ENCODE measurements around the gene ABLIM1.

The ABLIM1 gene

DNA sequence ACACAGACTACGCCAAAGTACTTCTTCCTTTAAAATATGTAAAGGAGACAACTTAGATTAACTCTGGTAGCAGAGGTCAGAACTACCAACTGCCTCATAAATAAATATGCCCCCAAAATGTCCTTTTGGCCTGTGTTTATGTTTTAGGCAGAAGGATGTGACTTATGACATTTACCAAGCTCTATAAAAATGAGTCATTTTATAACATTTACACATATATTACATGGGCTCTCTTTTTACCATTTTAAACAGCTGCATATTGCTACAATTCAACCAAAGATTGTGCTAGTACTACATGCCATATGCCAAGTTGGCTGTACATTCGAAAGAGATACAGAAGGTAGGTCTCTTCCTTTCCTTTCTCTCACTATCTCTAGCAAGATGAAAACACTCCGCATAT lies 12.4 kb downstream of the ABLIM1 start:
- DNase-seq, result no peak

DNA sequence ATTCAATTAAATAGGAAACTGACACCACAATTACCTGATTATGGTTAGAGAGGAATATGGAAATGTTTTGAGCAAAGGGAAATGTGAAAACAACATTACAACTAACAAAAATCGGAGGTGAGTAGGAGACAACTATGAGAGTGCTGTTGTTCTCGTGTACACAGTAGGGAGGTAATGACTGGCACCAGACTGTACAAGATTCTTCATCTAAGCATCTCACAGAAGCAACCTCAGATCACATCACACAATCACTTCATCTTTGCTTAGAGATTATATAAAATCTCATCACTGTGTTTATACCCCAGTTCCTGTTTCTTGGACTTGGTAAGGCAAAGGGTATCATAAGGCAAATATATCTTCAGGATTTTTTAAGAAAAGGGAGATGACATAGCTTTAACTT lies 14.9 kb downstream of the ABLIM1 start:
- DNase-seq, result no peak

DNA sequence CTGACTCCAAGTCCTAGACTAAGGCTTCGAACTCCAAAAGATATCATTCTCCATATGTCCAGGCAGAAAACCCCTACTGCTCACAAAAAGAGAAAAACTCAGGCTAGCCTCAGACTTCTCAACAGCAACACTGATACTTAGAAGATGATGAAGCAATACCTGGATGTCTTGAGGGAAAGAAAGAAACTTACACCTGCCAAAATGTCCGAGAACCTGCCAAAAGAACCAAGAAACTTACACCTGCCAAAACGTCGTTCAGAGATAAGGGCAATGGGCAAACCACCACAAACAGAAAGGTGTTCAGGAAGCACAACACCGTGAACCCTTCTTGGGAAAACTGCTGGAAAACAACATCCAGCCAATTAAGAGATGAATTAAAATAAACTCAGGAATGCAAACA lies 15.3 kb downstream of the ABLIM1 start:
- DNase-seq, result no peak

DNA sequence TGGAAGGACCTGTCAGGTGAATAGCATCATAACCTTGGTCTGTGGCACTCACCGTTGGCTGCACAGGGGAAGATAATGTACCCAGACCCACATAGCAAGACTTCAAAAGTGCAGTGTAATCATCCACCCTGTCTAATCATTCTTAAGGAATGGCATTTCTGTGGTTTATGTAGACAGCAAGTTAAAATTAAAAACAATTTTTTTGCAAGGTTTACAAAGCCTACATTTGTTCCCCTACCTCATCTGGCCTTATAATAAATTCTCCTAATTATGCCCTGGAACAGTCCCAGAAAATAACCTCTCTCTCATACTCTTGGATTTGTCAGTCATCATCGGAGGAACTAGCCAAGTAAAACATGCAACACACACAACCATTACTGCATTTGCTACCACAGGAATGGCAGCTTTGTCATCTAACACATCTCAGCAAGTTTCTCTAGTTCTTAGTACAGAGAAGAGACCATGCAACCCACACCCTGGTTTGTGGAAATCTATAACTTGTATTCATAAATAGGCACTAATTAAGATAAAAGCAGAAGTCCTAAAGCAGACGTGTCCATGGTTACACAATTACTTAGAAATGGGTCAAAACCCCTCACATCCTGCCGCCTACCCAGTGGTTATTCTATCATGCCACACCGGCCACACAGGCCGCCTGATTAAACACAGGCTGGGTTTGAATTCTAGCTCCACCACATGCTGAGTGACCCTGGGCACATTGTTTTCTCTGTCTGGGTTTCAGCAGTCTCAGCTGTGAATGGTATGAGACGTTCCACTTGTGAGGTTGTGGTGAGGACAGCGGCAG lies 19.1 kb downstream of the ABLIM1 start:
- no peak for DNase-seq

DNA sequence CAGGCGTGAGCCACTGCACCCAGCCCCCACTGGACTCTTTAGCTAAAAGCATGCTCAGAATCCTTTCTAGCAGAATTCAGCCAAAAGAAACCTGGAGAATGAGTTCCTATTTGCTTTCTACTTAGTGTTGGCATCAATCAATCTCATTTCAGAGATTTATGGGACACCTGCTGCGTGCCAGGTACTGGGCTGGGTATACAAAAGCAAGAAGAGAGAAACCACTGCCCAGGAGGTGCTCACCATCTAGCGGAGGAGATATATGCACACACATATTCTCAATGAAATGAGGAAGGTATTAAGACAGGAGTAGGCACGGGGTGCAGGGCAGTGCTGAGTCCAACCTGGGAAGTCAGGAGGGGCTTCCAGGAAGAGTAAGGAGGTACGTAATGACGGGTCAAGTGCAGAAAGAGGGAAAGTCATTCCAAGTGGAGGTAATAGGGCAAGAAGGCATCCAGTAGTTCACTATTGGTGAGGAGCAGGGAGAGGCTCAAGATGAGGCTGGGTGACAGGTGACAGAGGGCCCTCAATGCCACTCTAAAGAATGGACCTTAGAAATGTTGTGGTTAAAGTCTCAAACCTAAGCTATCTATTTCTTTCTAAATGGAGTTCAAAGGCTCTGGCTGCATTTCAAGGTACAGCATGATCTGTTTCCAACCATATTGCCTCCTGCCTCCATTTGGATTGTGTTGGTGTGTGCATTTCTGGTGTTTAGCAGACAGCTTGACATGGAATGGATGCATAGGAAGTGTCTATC lies 22.1 kb downstream of the ABLIM1 start:
- DNase-seq, result no peak

DNA sequence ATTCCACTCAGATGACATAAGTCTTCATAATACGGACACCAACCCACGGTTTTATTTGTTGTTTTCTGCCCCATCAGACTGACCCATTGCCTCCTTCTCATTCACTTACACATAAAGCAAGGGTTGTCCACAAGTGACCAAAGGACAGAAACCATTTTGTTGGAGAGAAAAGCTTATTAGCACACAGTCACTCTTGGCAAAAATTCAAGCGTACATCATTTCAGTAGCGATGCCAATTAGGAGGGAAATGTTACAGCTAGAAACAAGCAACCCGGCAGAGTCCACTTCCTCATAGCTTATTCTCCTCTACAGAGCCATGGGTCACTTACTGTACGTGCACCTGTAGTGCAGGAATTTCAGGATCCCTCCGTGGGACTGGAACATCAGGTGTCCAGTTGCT lies 23.0 kb downstream of the ABLIM1 start:
- no peak for DNase-seq

DNA sequence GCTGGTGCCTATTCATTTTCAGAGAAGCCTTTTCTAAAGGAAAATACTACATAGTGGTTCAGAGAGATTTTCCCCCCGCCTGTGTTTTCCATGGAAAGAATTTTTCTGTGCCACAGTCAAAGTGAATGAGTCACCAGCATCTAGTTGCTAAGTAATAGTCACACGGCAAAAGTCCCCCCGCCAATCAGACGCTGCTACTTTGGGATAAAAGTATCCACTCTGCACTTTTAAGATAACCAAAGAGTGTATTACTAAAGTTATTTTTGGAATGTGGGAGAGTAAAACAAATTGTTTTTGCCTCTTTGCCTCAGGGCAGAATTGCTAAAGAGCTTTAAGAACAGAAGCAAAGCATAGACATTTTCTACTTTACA lies 23.5 kb downstream of the ABLIM1 start:
- DNase-seq, result no peak

DNA sequence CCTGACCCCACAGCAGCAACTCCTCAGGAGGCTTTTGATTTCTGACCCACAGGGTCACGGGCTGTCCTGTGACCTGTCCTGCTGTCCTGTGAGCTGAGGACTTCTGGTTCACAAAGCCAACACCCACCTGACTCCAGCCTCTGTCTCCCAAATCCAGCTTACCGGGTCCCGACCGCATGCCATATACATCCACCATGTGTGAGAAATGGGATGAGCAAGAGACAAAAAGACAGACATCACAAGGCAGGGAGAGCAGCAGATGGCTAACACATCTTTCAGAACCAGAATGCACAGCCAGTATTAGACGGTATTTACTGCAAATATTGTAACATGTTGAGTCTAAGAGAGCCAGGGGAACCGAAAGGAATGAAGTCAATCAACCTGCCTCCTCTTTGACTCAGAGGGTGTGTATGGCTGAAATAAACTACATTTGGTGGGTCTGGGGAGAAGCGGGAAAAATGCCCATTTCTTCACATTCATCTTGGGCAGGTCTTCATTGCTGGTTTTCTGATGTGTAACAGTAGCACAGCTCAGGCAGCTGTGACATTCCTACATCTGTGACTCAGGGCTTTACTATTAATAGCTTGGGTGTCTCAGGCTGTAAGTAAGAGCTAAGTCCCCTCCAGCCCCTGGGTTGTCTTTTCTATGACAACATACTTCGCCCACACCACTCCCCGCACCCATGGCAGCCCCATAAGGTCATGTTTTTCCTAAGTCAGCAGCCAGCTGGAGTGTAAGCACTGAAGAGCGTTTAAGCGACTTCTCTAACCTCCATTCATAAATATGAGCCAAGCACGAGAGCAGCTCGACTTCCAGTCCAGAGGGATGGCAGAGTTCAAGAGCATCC lies 25.0 kb downstream of the ABLIM1 start:
- no peak for DNase-seq

DNA sequence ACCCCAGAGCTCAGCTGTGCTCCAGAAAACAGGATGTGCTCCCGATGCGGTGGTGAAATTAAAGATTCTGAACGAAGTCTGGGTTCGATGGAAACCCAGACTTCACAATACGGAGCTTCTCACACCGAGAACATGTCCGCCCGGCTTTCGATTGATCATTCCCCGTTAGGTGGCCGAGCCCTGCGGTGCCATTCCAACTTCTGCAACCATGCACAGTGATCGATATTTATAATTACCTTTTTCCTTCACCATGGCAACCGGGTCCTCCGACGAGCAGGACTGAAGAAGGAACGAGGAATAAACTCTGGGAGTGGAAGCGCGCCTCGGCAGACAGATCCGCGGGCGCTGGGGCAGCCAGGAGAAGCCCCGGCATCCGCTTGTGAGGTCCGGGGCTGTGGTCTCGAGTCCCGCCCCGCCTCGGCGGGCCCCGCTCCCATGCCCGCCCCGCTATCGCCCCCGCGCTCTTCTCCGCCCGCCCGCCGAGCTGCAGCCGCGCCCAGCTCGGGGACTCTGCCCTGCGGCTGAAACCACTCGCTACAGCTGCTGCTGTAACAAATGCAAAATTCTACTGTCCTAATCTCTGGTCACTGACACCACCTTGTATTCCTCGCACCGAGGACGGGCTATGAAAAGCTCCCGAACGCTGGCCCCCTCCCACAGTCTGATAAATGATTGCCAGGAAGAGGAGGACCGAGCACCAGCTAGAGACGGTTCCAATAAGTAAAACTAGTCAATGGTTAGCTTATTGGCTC lies 26.2 kb downstream of the ABLIM1 start:
- no peak for DNase-seq

DNA sequence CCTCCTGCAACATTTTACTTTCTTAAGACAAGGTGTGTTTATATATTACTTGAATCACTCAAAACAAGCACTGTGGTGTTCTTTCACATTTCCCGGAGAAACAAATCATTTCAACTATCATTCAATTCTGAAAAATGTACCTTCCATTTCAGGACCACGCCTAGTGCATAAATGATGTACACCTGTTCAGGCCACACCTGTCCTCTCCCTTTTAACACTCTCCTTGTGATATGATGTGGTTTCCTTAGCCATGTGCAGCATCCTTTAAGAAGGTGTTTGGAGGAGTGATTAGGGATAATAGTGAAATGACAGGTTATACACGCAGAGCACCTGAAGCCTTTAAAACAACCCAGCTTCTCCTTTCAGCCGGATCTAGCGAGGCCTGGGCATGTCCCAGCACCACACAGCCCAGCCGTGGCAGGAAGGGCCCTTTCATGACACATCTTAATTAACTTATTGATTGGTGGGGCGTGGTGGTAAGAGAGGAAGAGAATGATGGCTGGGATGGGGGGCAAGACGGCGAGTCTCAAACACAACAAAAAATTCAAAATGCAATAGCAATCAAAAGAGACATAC lies 26.9 kb downstream of the ABLIM1 start:
- no peak for DNase-seq

DNA sequence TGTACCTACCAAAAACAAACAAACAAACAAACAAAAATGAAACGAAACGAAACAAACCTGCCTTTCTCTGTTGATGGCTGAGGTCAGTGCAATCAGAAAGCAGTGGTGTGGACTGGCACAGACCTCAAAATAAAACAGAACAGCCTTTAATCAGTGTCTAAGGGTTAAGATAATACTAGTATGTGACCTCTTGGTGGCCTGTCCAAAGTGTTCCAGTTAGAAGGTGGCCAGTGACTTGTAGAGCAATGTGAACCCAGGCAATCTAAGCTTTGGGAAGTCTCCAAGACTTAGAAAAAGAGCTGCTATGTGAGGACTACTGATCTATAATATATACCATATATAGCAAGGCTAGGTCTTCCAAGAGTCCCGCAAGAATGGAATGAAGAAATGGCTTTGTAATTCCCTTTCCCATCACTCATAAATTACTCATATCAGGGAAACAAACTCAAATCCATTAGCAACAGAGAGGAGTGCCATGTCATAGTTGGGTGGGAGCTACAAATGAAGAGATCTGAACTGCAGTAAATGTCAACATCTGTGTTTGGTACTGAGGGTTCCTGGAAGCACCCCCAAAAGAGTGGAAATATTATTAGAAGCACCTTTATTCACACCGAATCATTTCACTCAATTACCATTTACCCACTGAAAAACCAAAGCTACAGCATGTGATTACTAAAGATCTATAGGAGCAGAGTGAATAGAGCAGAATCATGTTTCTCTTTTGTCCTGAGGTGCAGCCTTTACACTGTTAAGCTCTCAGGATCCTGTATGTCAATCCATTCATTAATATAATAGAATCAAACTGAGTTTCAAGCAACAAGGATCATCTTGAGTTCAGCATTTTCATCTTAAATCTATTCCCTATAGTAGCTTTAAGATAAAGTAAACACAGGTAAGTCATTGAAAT lies 28.0 kb downstream of the ABLIM1 start:
- DNase-seq, result no peak

DNA sequence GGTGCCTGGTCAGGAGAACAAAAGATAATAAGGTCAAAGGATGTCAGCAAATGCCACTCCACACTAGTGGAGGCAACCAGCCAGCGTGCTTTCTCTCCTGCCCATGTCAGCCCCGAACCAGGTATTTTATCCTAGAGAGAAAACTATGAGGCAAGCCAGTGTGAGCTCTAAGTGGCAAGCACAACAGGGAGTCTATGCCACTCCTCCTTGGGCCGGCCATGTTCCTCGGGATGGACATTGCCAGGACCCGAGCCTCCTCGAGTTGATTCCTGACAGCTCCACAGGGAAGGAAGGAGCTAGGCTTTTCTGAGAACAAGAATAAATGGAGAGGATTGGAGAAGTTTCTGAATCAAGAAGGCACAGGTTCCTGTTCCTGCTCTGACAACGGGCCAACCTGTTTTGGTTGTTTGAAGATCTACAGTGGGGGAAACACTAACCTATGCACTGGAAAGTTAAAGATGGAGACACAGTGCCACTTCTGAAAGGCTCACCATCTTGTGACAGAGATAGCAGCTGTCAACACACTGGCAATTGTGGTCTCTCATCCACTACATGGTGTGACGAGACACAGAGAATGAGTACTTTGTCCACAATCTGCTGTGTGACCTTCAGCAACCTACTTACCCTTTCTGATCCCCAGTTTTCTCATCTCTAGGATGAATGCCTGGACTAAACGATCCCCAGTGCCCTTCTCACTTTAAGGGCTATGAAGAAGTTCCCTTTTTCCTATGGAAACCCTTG lies 28.8 kb downstream of the ABLIM1 start:
- no peak for DNase-seq

DNA sequence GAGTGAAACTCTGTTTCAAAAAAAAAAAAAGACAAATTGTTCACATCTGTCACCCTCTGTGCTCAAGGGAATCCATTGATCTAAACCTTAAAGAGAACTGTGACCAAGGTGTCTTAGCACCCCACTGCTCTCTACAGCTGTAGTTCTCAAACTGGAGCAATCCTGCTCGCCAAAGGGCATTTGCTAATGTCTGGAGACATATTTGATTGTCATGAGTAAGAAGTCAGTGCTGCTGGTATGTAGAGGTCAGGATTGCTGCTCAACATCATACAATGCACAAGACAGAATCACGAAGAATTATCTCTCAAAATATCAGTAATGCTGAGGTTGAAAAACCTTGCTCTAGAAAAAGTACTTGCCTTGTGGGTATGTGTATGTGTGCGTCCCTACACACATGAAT lies 30.0 kb downstream of the ABLIM1 start:
- no peak for DNase-seq

DNA sequence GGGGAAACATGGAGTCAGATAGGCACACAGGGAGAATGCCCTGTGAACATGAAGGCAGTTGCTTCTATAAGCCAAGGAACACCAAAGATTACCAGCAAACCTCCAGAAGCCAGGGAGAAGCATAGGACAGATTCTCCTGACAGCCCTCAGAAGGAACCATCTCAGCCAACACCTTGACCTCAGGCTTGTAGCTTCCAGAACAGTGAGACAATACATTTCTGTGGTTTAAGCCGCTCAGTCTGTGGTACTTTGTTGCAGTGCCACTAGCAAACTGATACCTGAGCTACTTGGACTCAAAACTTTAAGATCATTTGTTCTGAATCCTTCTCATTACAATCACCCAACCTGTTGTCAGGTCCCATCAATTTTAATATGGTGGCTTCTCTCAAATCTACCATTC lies 31.2 kb downstream of the ABLIM1 start:
- no peak for DNase-seq

DNA sequence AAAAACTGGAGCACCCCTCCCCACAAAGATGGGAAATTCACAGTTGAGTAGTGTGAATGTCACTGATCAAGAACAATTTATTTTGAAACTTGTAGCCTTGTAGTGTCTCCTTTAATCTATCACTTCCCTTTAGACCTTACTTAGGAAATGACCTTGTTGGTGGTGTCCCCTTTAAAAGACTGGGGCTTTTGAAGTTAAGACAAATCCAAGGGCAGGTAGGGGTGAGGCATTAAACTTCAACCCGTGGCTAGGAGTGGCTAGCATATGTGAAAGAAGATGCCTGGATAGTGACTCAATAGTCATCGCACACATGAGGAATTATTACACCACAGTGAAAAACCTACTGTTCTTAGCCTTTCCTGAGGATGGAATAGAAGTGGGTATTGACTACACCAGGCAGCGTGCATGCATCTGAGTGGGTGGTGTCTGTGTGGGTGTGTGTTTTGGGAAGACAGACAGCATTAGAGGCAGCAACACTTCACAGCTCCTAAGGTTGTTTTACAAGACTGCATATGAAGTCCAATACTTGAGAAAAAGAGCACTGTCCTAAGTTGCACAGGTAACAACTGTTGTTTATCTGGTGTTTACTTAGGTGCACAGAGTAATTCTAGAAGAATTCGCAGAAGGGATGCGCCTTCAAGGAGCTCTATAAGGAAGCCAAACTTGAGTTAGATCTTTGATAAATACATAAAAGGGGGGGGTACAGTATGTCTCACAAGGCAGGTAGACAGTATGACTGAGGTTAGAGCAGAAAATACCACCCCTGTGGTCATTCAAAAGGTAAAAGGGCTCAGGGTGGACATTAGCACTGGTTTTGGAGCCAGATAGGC lies 32.9 kb downstream of the ABLIM1 start:
- no peak for DNase-seq

DNA sequence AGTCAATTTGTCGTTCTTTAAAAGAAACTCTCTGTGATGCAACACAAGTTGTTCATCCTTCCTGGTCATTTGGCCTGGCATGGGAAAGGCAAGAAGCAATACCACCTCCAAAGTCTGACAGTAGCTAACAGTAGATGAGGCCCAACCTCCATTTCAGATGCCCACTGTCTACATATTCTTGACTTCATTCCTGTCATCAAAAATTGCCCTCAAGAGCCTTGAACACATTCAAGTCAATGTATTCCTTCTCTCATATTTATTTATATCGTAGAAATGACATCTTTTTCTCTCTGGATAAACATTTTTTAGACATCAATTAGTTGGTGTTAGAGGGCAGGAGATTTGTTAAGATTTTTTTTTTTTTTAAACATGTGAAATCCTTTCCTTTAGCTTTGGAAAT lies 33.7 kb downstream of the ABLIM1 start:
- no peak for DNase-seq

DNA sequence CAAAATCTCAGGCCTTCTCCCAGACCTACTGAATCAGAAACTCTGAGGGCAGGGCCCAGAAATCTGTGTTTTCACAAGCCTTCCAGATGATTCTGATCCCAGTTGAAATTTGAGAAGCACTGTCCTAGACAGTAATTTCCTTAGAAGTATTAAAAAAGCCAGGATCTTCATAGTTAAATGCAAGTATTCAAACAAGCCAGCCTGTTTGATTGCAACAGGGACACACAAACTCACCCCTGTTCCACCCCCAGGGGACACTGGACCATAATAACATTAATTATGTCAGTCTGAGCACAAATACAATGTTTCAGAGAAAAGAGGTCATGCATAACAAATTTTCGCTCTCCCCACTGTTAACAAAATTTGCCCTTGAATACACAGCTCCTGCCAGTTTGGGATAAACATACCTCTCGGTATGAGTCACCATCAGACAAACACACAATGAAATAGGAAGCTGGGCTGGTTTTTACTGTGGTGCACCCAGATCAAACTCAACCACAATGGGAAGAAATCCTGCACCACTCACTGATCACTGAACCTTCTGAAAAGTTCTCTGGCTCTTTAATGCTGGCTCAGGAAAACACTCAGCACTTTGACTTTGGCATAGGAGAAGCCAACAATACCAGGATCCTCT lies 34.3 kb downstream of the ABLIM1 start:
- DNase-seq, result no peak

DNA sequence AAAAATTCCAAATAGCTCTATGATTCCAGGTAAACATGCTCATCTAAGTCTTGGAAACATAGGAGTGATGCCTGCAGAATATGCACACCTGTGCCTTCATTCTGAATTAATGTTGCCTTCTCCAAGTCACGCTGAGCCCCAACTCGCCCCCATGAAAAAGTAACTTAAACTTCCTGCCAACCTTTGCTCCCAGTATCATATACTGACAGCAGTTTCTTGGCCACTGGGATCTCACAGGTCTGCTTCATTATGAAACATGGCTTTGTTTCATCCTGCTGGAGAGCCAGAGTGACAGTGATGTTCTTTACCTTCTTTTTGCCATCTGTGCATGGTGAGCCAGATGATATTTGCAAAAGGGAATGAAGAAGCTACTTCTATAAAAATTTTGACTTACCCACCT lies 34.9 kb downstream of the ABLIM1 start:
- DNase-seq, result no peak

DNA sequence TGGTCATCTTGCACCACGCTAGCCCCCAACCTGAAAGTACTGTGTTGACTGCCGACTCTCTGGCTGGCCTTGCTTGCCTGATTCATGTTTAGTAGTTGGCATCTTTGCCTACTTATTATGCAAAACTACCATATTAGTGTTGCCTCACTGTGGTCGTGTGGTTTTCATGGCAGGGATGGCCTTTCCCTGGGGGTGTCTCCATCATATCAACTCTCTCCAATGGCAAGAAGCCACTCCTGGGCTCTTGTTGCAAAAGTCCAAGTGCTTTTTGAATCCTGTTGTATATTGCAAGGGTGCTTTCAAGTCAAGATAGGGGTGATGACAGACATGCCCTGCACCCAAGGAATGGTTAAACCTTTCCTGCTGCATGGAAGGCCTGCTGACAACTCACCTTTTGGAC lies 39.4 kb downstream of the ABLIM1 start:
- DNase-seq, result no peak

All from central memory CD4-positive, alpha-beta T cell (primary cell).